SHP77 (cell line): Measurements from ENCODE around the gene FAM241B.

Experiments used
- DNase-seq, 2 experiments: peaks; one replicate each; lab custom pipeline; 2025; lab: John Stamatoyannopoulos, UW

The FAM241B gene, protein sequence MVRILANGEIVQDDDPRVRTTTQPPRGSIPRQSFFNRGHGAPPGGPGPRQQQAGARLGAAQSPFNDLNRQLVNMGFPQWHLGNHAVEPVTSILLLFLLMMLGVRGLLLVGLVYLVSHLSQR

GRCh38 chr10:69629897-69630650 lies at the start of gene FAM241B:
Gene FAM241B (plus strand): TSS chr10:69630247. CDS start chr10:69631744, 1,497 bp downstream.
- DNase-seq: peak; percentile 12 to 24

- no peak for DNase-seq
Measured at GRCh38 chr10:69580435-69580834, 49.6 kb upstream of the FAM241B start.

DNA sequence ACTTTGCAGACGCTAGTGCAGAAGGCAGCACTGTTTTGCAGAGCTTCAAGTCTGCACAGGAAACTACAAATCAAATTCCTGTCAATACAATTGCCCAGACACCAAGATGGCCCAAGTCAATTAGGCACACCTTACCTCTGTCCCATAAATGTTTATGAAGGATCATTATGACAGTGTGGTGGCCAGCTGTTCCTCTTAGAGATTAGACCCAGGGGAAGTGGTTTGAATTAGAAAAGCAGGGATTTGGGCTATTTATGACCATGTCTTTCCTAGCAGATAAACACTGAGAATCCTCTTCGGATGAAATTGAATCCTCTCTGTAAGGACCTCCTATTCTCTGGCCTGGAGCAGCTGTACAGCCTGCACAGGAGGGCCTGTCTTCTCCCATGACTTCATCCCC lies 46.9 kb upstream of the FAM241B start:
- DNase-seq: no peak

- DNase-seq: no peak
Measured at GRCh38 chr10:69584624-69585023, 45.4 kb upstream of the FAM241B start.

DNA sequence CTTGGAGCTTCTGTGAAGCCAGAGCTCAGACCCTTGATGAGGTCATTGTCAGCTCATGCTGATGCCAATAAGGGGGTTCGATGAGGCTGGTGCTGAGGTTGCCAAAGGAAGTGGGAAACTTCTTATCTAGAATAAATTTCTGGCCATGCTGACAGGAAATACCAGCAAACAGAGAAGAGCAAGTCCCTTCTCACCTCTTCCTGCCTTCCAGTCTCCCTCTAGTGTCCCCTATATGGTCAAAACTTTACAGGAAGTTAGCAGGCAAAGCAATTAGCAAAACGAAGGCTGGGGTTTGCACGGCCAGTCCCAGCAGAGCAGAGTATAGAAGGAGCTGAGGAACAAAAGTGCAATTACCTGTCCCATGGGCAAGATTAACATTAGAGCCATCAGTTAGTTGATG lies 41.7 kb upstream of the FAM241B start:
- DNase-seq: no peak

DNA sequence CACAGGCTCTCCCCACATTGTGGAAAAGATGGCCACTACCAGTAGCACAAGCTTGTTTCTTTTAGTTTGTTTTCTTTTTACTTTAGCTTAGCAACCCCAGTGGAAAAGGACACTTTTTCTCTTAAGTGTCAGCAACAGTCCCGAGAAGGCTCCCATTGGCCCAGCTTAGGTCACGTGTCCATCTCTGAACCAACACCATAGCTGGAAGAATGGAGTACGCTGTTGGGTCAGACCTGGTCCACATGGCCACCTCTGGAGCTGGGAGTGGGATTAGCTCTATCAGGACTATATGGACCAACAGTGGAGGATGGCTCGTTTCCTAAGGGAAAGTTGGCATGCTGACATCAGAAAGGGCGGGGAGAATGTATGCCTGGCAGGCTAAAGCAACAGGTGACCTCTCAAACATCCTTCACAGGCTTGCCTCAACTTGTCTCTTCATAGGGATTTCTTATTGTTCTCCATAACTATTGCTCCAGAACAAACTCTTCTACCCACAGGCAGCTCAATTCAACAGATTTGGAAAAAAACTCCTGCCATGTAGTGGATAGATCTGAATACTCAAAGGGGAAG lies 29.2 kb upstream of the FAM241B start:
- DNase-seq: no peak

- no peak for DNase-seq
Measured at GRCh38 chr10:69609077-69609476, 21.0 kb upstream of the FAM241B start.

DNA sequence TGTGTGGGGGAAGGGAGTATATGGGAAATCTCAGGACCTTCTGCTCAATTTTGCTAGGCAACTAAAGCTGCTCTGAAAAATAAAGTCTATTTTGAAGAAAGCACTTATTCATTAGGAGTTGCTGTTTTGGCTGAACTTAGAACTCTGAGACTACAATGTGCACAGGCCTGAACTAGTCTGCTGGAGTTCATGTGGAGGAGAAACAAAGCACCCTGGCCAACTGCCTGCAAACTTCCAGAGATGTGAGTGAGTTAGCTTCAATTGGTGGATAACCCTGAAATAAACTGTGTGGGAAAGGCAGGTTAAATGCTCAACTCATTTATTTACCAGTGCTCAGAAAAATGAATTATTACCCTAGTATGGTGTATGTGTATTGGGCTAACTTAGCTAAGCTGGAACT lies 17.3 kb upstream of the FAM241B start:
- DNase-seq: no peak

- DNase-seq: no peak
Measured at GRCh38 chr10:69614130-69614529, 15.9 kb upstream of the FAM241B start.

DNA sequence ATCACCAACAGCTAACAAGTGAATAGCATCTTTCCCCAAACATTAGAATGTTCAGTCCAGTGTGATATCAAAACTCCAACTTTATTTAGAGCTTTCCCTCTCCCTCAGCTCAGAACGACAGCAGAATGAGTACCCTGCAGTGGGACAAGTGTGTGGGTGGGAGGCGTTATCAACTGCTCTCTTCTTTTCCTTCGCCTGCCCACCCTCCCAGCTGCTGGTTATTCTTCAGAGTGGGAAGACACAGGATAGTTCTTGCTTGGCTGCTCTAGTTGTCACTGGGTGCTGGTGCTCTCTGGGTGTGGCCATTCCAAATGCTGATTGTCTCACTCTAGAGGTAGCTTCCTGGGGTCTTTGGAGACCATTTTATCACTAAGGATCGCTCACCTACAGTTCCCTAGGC lies 13.7 kb upstream of the FAM241B start:
- no peak for DNase-seq

DNA sequence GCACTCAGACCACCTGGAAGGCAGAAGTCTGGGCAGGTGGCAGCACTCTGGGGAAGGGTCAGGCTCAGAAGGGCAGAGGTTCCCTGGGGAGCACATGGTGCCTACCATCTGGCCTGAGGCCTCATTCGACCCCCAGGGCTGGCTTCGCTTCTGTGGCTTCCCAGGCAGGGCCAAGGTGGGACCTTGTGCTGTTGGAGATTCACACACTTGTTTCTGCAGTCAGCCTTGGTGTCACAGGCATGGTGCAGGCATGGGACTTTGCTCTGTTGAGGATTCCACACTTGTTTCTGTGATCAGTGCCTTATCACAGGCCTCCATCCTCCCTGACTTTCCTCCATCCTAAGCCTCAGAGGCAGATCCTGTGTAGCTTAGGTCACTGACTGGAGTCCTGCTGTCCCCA lies 11.3 kb upstream of the FAM241B start:
- no peak for DNase-seq

- no peak for DNase-seq
Measured at GRCh38 chr10:69619626-69620025, 10.4 kb upstream of the FAM241B start.

DNA sequence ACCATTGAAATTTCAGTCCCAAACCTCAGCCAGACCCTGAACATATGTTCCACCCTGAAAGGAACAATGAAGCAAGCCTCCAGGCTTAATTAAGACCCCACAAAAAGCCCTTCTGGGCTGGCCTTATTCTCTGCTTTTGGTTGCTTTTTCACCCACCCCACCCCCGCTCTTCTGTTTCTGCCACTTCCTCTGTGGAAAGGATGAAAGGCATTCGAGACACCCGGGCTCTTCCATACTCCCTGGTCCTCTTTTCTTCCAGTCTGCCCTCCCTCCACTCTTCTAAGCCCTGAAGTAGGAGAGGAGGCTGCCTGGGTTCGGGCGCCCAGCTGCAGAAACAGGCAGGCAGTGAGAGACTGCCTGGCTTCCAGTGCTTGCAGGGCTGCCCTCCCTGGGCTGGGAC lies 9.4 kb upstream of the FAM241B start:
- no peak for DNase-seq

DNA sequence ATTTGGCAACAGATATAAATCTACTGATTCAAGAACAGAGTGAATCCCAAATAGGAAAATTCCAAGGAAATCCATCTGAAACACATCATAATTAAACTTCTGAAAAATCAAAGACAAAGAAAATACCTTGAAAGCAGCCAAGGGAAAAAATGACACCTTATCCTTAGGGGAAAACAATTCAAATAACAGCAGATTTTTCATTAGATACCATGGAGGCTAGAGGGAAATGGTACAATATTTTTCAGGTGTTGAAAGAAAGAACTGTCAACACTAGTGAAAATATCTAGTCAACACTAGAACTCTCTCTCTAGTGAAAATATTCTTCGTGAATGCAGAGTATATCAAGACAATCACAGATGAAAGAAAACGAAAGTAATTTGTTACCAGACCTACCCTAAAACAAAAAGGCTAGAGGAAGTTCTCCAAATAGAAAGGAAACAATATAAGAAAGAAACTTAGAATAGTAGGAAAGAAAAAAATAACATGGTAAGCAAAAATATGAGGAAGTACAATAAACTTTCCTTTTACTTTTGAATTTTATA lies 5.7 kb upstream of the FAM241B start:
- no peak for DNase-seq

- no peak for DNase-seq
Measured at GRCh38 chr10:69626826-69627225, 3.2 kb upstream of the FAM241B start.

- no peak for DNase-seq
Measured at GRCh38 chr10:69628891-69629290, 1.2 kb upstream of the FAM241B start.

GRCh38 chr10:69629519-69629896 lies 539 bp upstream of the FAM241B start:
- DNase-seq: no peak

DNA sequence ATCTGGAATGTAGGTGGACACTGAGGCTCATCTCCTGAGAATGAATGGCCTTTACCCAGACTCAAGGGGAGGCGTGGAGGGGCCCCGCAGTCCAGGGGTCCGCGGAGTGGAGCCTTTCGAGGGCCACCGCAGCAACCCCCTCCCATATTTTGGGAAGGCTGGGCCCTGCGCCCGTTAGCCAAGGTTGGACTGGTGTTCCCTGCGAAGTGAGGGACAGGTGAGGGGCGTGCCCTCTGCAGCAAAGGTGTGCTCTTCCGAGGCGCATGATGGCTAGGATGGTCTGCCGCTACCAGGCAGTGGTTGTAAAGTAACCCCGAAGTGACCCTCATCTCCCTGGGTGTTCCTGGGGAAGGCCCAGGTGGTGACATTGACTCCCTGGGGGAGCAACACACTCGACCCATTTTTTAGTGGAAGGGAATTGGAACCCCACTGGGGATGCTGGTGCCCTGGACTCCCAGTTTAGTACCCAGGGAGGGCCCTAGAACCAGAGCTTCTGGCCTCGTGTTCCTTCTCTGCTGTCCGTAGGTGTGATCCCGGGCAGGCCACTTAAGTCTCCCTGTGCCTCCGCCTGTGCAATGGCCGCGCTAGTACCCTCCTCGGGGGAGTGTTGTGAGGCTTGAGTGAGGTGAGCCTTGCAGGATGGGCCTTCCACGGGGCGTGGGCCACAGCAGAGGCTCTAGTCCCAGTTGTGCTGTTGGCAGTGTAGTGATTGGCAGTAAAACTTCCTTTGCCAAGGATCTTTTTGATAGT lies 779 bp downstream of the FAM241B start:
- no peak for DNase-seq

GRCh38 chr10:69631566-69631965 lies 1.5 kb downstream of the FAM241B start:
- DNase-seq: no peak

GRCh38 chr10:69632516-69633199 lies 2.6 kb downstream of the FAM241B start:
- no peak for DNase-seq

- DNase-seq: no peak
Measured at GRCh38 chr10:69633673-69634635, 3.9 kb downstream of the FAM241B start.
